ENCODE measurements around the gene HDHD3. TPM values are rescaled to one million over a fixed set of nuclear protein-coding genes. Genes with fewer than 3 reads are reported as not detected.

HDHD3 gene
- total RNA-seq, 1 donor from 2014 or later, result 17.8 TPM

- Mint-ChIP-seq H3K27ac (no peak overlapping the region), H3K4me3 (peak overlapping the region; percentile 48), H3K9me3 (no peaks in the 10 kb centered on the region), H3K27me3 (no peaks in the 10 kb centered on the region), H3K4me1 (peaks cover 61% of the 10 kb centered on the region), H3K36me3 (ENCODE audit: low read depth) (peaks cover 4% of the 10 kb centered on the region)
- intact Hi-C loops (cut with micrococcal nuclease), result loop anchor here (5.0 kb wide), 1 partner anchor 36 kb away; no protein-coding TSS in a partner anchor
- DNase-seq, result no peak
Observed at GRCh38 chr9:113348437-113348836, 28.3 kb downstream of the HDHD3 start.

GRCh38 chr9:113345671-113346070 is 31.1 kb downstream of the HDHD3 start:
- no peaks in the 10 kb centered on the region for H3K36me3 Mint-ChIP-seq (ENCODE audit: low read depth)
- no peak for DNase-seq
- intact Hi-C loops (cut with micrococcal nuclease), result loop anchor here (5.0 kb wide), 1 partner anchor 33 kb away; no protein-coding TSS in a partner anchor
- H3K4me1 Mint-ChIP-seq, result peaks cover 60% of the 10 kb centered on the region
- no peak overlapping the region for H3K4me3 Mint-ChIP-seq
- H3K9me3 Mint-ChIP-seq, result no peaks in the 10 kb centered on the region
- peak overlapping the region; percentile 43 for H3K27ac Mint-ChIP-seq
- no peaks in the 10 kb centered on the region for H3K27me3 Mint-ChIP-seq

GRCh38 chr9:113345190-113345589 is 31.6 kb downstream of the HDHD3 start:
- DNase-seq, result no peak
- intact Hi-C loops (cut with micrococcal nuclease), result loop anchor here (5.0 kb wide), 1 partner anchor 33 kb away; no protein-coding TSS in a partner anchor
- no peaks in the 10 kb centered on the region for H3K27me3 Mint-ChIP-seq
- no peaks in the 10 kb centered on the region for H3K36me3 Mint-ChIP-seq (ENCODE audit: low read depth)
- H3K27ac Mint-ChIP-seq, result peak overlapping the region; percentile 43
- H3K9me3 Mint-ChIP-seq, result no peaks in the 10 kb centered on the region
- no peak overlapping the region for H3K4me3 Mint-ChIP-seq
- peaks cover 60% of the 10 kb centered on the region for H3K4me1 Mint-ChIP-seq

- Mint-ChIP-seq H3K4me3 (no peak overlapping the region), H3K4me1 (peaks cover 59% of the 10 kb centered on the region)
Observed at GRCh38 chr9:113343732-113344231, 33.0 kb downstream of the HDHD3 start.

GRCh38 chr9:113341712-113342410 is 34.9 kb downstream of the HDHD3 start:
- Mint-ChIP-seq H3K4me3 (peak overlapping the region; percentile 54), H3K36me3 (ENCODE audit: low read depth) (no peaks in the 10 kb centered on the region), H3K27me3 (no peaks in the 10 kb centered on the region), H3K9me3 (no peaks in the 10 kb centered on the region), H3K4me1 (peaks cover 48% of the 10 kb centered on the region), H3K27ac (peak overlapping the region; percentile 78)
- peak; percentile 74 for DNase-seq
- intact Hi-C loops (cut with micrococcal nuclease), result loop anchor here (2.0 to 5.0 kb wide), 4 partner anchors 35 to 170 kb away; partner anchors contain the start of genes ALAD, FKBP15, HDHD3 and SLC31A1

More at GRCh38 chr9:113343732-113344231, 33.0 kb downstream of the HDHD3 start:
- intact Hi-C loops (cut with micrococcal nuclease), result loop anchor here (5.0 kb wide), 2 partner anchors 121 to 169 kb away; partner anchors contain the start of genes FKBP15 and SLC31A1
- peak; percentile 72 for DNase-seq
- no peaks in the 10 kb centered on the region for H3K36me3 Mint-ChIP-seq (ENCODE audit: low read depth)
- peak overlapping the region; percentile 74 for H3K27ac Mint-ChIP-seq
- H3K9me3 Mint-ChIP-seq, result no peaks in the 10 kb centered on the region
- no peaks in the 10 kb centered on the region for H3K27me3 Mint-ChIP-seq

- intact Hi-C loops (cut with micrococcal nuclease), result loop anchor here (1.0 to 5.0 kb wide), 7 partner anchors 10 to 172 kb away; partner anchors contain the start of genes ALAD, C9orf43, CDC26 and FKBP15
- H3K27me3 Mint-ChIP-seq, result no peaks in the 10 kb centered on the region
- peak within 1 kb of the TSS; percentile 81 for H3K4me3 Mint-ChIP-seq
- peak within 1 kb of the TSS; percentile 78 for H3K27ac Mint-ChIP-seq
- H3K4me1 Mint-ChIP-seq, result peaks cover 43% of the 10 kb centered on the region
- H3K36me3 Mint-ChIP-seq (ENCODE audit: low read depth), result no peaks in the 10 kb centered on the region
- no peaks in the 10 kb centered on the region for H3K9me3 Mint-ChIP-seq
- peak; percentile 95 for DNase-seq
Observed at GRCh38 chr9:113340011-113340699, 36.6 kb downstream of the HDHD3 start, which contains the start of gene WDR31. TSS of gene WDR31 (minus strand) at chr9:113340275. CDS start at chr9:113332022, 8,253 bp downstream.

GRCh38 chr9:113337714-113338113 is 39.1 kb downstream of the HDHD3 start:
- no peak for DNase-seq
- no peaks in the 10 kb centered on the region for H3K36me3 Mint-ChIP-seq (ENCODE audit: low read depth)
- H3K4me1 Mint-ChIP-seq, result peaks cover 34% of the 10 kb centered on the region
- no peak overlapping the region for H3K4me3 Mint-ChIP-seq
- no peaks in the 10 kb centered on the region for H3K27me3 Mint-ChIP-seq
- intact Hi-C loops (cut with micrococcal nuclease), result no loop called here
- no peak overlapping the region for H3K27ac Mint-ChIP-seq
- no peaks in the 10 kb centered on the region for H3K9me3 Mint-ChIP-seq

GRCh38 chr9:113331780-113332179 is 45.0 kb downstream of the HDHD3 start:
- H3K27ac Mint-ChIP-seq, result no peak overlapping the region
- H3K4me3 Mint-ChIP-seq, result no peak overlapping the region
- DNase-seq, result no peak
- intact Hi-C loops (cut with micrococcal nuclease), result no loop called here
- no peaks in the 10 kb centered on the region for H3K9me3 Mint-ChIP-seq
- H3K36me3 Mint-ChIP-seq (ENCODE audit: low read depth), result no peaks in the 10 kb centered on the region
- H3K27me3 Mint-ChIP-seq, result no peaks in the 10 kb centered on the region
- H3K4me1 Mint-ChIP-seq, result peaks cover 8% of the 10 kb centered on the region

- Mint-ChIP-seq H3K27ac (no peak overlapping the region), H3K9me3 (no peaks in the 10 kb centered on the region), H3K27me3 (no peaks in the 10 kb centered on the region), H3K4me1 (no peaks in the 10 kb centered on the region), H3K36me3 (ENCODE audit: low read depth) (no peaks in the 10 kb centered on the region), H3K4me3 (no peak overlapping the region)
- no peak for DNase-seq
- intact Hi-C loops (cut with micrococcal nuclease), result no loop called here
Observed at GRCh38 chr9:113328045-113328782, 48.6 kb downstream of the HDHD3 start.

GRCh38 chr9:113326230-113326629 is 50.6 kb downstream of the HDHD3 start:
- no peaks in the 10 kb centered on the region for H3K36me3 Mint-ChIP-seq (ENCODE audit: low read depth)
- no peak for DNase-seq
- no peaks in the 10 kb centered on the region for H3K27me3 Mint-ChIP-seq
- no peaks in the 10 kb centered on the region for H3K9me3 Mint-ChIP-seq
- H3K4me3 Mint-ChIP-seq, result no peak overlapping the region
- intact Hi-C loops (cut with micrococcal nuclease), result no loop called here
- H3K27ac Mint-ChIP-seq, result peak overlapping the region; percentile 69
- H3K4me1 Mint-ChIP-seq, result no peaks in the 10 kb centered on the region

Other genes with a start within 250 kb of the HDHD3 start
- 4.5 and 5.3 TPM in 2 replicates for gene SLC31A2, start 226.0 kb downstream of the HDHD3 start, total RNA-seq
- 33.9 and 36.7 TPM in 2 replicates for gene FKBP15, start 155.7 kb downstream of the HDHD3 start, total RNA-seq
- 18.6 and 20.0 TPM in 2 replicates for gene SLC31A1, start 155.4 kb downstream of the HDHD3 start, total RNA-seq
- 52.0 and 57.4 TPM in 2 replicates for gene CDC26, start 101.4 kb downstream of the HDHD3 start, total RNA-seq
- gene PRPF4, start 101.3 kb downstream of the HDHD3 start, total RNA-seq, result 63.6 and 64.6 TPM in 2 replicates
- 0.12 TPM in 1 of 2 replicates, not detected in the other for gene RNF183, start 73.6 kb downstream of the HDHD3 start, total RNA-seq
- 2.2 and 2.7 TPM in 2 replicates for gene WDR31, start 36.7 kb downstream of the HDHD3 start, total RNA-seq
- gene BSPRY, start 27.4 kb downstream of the HDHD3 start, total RNA-seq, result 10.5 and 10.6 TPM in 2 replicates
- gene ALAD, start 24.3 kb upstream of the HDHD3 start, total RNA-seq, result 23.5 and 24.9 TPM in 2 replicates
- gene POLE3, start 33.7 kb upstream of the HDHD3 start, total RNA-seq, result 81.4 and 84.4 TPM in 2 replicates
- 0.51 and 0.52 TPM in 2 replicates for gene C9orf43, start 33.8 kb upstream of the HDHD3 start, total RNA-seq
- gene RGS3, start 86.7 kb upstream of the HDHD3 start, total RNA-seq, result 113 and 122 TPM in 2 replicates

All from activated CD4-positive, alpha-beta T cell treated with anti-CD3 and anti-CD28 coated beads, Interleukin-2, amount 10 ng/mL, durations not matched to agents 24 days and 14 days (primary cell).